ENCODE measurements around the gene ARHGAP6.

DNA sequence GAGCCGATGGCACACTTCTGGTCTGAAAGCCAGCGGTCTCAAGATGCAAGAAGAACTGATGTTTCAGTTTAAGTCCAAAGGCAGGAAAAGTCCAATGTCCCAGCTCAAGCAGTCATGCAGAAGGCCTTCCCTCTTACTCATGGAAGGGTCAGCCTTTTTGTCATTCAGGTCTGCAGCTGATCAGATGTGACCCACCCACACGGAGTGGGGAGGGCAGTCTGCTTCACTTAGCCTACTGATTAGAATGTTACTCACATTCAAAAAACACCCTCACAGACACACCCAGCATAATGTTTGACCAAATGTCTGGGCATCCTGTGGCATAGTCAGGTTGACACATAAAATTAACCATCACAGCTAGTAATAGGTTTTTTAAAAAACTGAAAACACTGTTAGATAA, 548.0 kb downstream of the ARHGAP6 start:
- TF ChIP-seq, protein P1, sequence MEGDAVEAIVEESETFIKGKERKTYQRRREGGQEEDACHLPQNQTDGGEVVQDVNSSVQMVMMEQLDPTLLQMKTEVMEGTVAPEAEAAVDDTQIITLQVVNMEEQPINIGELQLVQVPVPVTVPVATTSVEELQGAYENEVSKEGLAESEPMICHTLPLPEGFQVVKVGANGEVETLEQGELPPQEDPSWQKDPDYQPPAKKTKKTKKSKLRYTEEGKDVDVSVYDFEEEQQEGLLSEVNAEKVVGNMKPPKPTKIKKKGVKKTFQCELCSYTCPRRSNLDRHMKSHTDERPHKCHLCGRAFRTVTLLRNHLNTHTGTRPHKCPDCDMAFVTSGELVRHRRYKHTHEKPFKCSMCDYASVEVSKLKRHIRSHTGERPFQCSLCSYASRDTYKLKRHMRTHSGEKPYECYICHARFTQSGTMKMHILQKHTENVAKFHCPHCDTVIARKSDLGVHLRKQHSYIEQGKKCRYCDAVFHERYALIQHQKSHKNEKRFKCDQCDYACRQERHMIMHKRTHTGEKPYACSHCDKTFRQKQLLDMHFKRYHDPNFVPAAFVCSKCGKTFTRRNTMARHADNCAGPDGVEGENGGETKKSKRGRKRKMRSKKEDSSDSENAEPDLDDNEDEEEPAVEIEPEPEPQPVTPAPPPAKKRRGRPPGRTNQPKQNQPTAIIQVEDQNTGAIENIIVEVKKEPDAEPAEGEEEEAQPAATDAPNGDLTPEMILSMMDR (IDR thresholded peaks at IDR 0.05) = no peak
- no peak for TF ChIP-seq POLR2A (IDR thresholded peaks at IDR 0.05)
